ENCODE data around the gene SSBP1. TPM values are rescaled to one million over a fixed set of nuclear protein-coding genes. Genes with fewer than 3 reads are reported as not detected.

The SSBP1 gene
- total and polyA plus RNA-seq, 4 experiments from 2014 or later, result 88.2 to 366 (median 203) TPM

DNA sequence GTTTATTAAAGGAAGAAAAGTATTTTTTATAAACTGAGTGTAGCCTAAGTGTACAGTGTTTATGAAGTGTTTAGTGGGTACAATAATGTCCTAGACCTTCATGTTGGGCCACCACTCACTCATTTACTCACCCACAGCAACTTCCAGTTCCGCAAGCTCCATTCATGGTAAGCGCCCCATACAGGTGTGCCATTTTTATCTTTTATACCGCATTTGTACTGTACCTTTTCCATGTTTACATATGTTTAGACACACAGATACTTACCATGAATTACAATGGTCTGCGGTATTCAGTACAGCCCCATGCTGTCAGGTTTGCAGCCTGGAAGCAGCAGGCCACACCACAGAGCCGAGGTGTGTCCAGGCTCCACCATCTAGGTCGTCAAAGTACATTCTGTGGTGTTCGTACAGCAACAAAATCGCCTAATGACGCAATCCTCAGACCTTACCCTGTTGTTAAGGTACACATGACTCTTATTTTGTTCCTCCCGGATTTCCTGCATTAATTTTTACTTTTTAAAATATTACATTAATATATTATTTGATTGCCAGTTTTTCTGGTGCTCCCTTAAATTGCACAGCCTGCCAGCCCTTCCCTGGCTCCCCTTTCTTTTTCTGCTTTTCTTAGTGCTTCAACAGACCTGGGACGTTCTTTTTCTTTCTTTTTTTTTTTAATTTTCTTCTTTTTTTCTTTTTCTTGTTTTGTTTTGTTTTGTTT is 881 bp upstream of the SSBP1 start:
- peak overlapping the region; percentile 67 to 95 for H3K4me3 ChIP-seq (ENCODE audit: low read length in 2 of 2)
- H3K36me3 Mint-ChIP-seq, result peaks cover 21 to 34% of the 10 kb centered on the region in 2 donors

DNA sequence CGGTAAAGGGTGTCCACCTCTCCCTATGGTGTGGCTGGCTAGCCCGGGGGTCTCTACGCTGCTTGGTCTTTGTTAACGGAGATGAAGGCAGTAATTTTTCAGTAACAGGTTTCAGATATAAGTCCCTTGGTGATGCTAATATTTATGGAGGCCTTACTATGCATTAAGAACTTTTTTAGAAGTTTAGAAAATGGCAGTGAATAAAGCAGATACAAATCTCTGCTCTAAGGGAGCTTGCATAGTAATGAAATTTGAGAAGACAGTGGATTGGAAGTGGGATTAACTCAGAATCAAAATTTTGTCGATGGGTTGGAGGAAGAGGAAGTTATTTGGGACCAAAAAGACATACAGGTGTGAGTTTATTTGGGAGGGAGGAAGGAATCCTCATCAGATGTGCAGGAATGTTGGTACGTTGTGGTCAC is 445 bp downstream of the SSBP1 start:
- Mint-ChIP-seq H3K4me1 (peaks cover 29 to 65% (median 38%) of the 10 kb centered on the region in 4 donors), H3K9me3 (no peaks in the 10 kb centered on the region), H3K27me3 (no peaks in the 10 kb centered on the region), H3K27ac (peak overlapping the region; percentile 96 to 99 (median 99)), H3K4me3 (peak overlapping the region; percentile 98 to 100 (median 99)), H3K36me3 (peaks cover 32 to 46% of the 10 kb centered on the region in 2 donors)
- Histone ChIP-seq H3K27me3 (ENCODE audit: insufficient read depth, low read length) (no peaks in the 10 kb centered on the region), H3K4me1 (ENCODE audit: insufficient read depth, low read length) (peaks cover 36% of the 10 kb centered on the region), H3K4me3 (ENCODE audit: low read length in 2 of 2) (peak overlapping the region; percentile 94 to 95), H3K9me3 (ENCODE audit: control insufficient read depth in 1 of 2, low read length in 2 of 2) (no peaks in the 10 kb centered on the region), H3K36me3 (ENCODE audit: insufficient read depth, low read length) (peaks cover 34% of the 10 kb centered on the region), H3K27ac (ENCODE audit: low read depth, low read length) (peak overlapping the region; percentile 85)
- no peak for DNase-seq
- ChIA-PET CTCF (ENCODE audit: partially characterized antibody) (interaction anchor here (0.7 to 6.0 kb wide), 17 partner anchors 9 to 723 kb away, joined by 3 to 74 read pairs (median 5); partner anchors contain the start of genes AGK, DENND11, MRPS33 and WEE2), POLR2A (ENCODE audit: partially characterized antibody) (interaction anchor here (0.7 to 3.7 kb wide), 18 partner anchors 10 to 1260 kb away, joined by 3 to 89 read pairs (median 4); partner anchors contain the start of genes AGK, DENND11 and MRPS33)
- intact Hi-C loops (cut with micrococcal nuclease), result loop anchor here (1.0 to 10.0 kb wide), 7 partner anchors 37 to 1624 kb away; partner anchors contain the start of genes AGK, BRAF, FAM131B and MKRN1

More for the DNA sequence above, 881 bp upstream of the SSBP1 start:
- Histone ChIP-seq H3K27me3 (ENCODE audit: insufficient read depth, low read length) (no peaks in the 10 kb centered on the region), H3K9me3 (ENCODE audit: control insufficient read depth in 1 of 2, low read length in 2 of 2) (no peaks in the 10 kb centered on the region), H3K27ac (ENCODE audit: low read depth, low read length) (peak overlapping the region; percentile 85), H3K36me3 (ENCODE audit: insufficient read depth, low read length) (peaks cover 21% of the 10 kb centered on the region), H3K4me1 (ENCODE audit: insufficient read depth, low read length) (peaks cover 36% of the 10 kb centered on the region)
- Mint-ChIP-seq H3K27ac (peak overlapping the region; percentile 96 to 99 (median 99)), H3K4me3 (peak overlapping the region; percentile 98 to 100 (median 99)), H3K9me3 (no peaks in the 10 kb centered on the region), H3K4me1 (peaks cover 23 to 55% (median 36%) of the 10 kb centered on the region in 4 donors), H3K27me3 (no peaks in the 10 kb centered on the region)
- ChIA-PET POLR2A (ENCODE audit: partially characterized antibody) (interaction anchor here (0.9 to 3.7 kb wide), 17 partner anchors 8 to 723 kb away, joined by 3 to 89 read pairs (median 5); partner anchors contain the start of genes AGK, DENND11, MRPS33 and TAS2R3), CTCF (ENCODE audit: partially characterized antibody) (interaction anchor here (0.6 to 6.0 kb wide), 21 partner anchors 9 to 825 kb away, joined by 3 to 74 read pairs (median 5); partner anchors contain the start of genes AGK, DENND11, MRPS33 and WEE2)
- intact Hi-C loops (cut with micrococcal nuclease), result loop anchor here (5.0 to 10.0 kb wide), 2 partner anchors 1042 to 1625 kb away; partner anchors contain the start of genes FAM131B and NDUFB2
- peak; percentile 36 to 58 (median 47) for DNase-seq

DNA sequence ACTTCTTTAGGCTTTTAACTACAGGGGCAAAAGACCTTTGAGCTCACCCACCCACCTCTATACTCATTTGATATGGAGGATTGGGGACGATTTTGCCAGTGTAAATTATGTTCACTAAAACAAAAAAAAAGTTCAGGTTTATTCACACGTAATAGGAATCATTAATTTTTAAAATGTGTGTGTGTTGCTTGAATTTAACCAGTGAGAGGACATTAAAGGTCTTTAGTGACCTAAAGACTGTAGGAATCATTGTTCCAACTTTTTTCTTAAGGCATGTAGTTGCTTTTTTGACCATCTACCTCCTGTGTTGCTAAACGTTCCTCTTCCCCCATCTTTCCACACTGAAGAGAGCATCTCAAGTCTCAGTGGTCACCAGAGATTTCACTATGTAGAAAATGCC is 1.1 kb downstream of the SSBP1 start:
- Mint-ChIP-seq H3K27me3 (no peaks in the 10 kb centered on the region), H3K4me1 (peaks cover 29 to 67% (median 38%) of the 10 kb centered on the region in 4 donors), H3K27ac (peak overlapping the region; percentile 31 to 96 (median 82)), H3K4me3 (peak overlapping the region; percentile 81 to 100 (median 99)), H3K36me3 (peaks cover 38 to 53% of the 10 kb centered on the region in 2 donors), H3K9me3 (no peaks in the 10 kb centered on the region)
- no peak overlapping the region for H3K4me3 ChIP-seq (ENCODE audit: low read length in 2 of 2)
- intact Hi-C loops (cut with micrococcal nuclease), result loop anchor here (2.0 to 10.0 kb wide), 3 partner anchors 1044 to 1623 kb away; partner anchors contain the start of genes FAM131B, MKRN1 and NDUFB2
- DNase-seq, result no peak
- ChIA-PET CTCF (ENCODE audit: partially characterized antibody) (interaction anchor here (1.2 to 6.0 kb wide), 7 partner anchors 13 to 189 kb away, joined by 3 to 74 read pairs (median 6); partner anchors contain the start of gene WEE2), POLR2A (ENCODE audit: partially characterized antibody) (interaction anchor here (1.1 to 3.7 kb wide), 5 partner anchors 15 to 725 kb away, joined by 3 to 89 read pairs (median 13); partner anchors contain the start of genes DENND11 and MRPS33)
- peaks cover 40% of the 10 kb centered on the region for H3K36me3 ChIP-seq (ENCODE audit: insufficient read depth, low read length)
- no peaks in the 10 kb centered on the region for H3K9me3 ChIP-seq (ENCODE audit: control insufficient read depth in 1 of 2, low read length in 2 of 2)
- peaks cover 36% of the 10 kb centered on the region for H3K4me1 ChIP-seq (ENCODE audit: insufficient read depth, low read length)
- peak overlapping the region; percentile 85 for H3K27ac ChIP-seq (ENCODE audit: low read depth, low read length)
- no peaks in the 10 kb centered on the region for H3K27me3 ChIP-seq (ENCODE audit: insufficient read depth, low read length)

DNA sequence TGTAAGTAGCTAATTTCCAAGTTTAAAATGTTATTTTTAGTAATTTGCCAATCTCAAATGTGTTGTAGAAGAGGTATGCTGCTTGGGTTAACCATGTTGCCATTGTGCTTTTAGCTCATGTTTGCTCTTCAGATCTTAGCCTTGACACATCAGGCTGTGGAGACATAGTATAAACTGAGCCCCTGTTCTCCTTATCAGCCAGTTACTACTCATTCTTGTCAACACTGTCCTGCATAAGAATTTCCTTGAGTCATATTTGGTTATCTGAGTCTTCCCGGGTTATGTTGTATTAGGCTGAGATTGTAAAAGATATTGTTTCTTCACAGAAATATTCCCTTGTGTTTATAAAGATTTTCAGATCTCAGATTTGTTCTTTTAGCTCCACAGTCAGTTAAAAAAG is 4.1 kb downstream of the SSBP1 start:
- ChIA-PET POLR2A (ENCODE audit: partially characterized antibody) (no interaction called here), CTCF (ENCODE audit: partially characterized antibody) (no interaction called here)
- Histone ChIP-seq H3K4me1 (ENCODE audit: insufficient read depth, low read length) (peaks cover 30% of the 10 kb centered on the region), H3K4me3 (ENCODE audit: low read length in 2 of 2) (no peak overlapping the region), H3K27ac (ENCODE audit: low read depth, low read length) (no peak overlapping the region), H3K36me3 (ENCODE audit: insufficient read depth, low read length) (peaks cover 63% of the 10 kb centered on the region), H3K27me3 (ENCODE audit: insufficient read depth, low read length) (no peaks in the 10 kb centered on the region), H3K9me3 (ENCODE audit: control insufficient read depth in 1 of 2, low read length in 2 of 2) (no peaks in the 10 kb centered on the region)
- Mint-ChIP-seq H3K27me3 (no peaks in the 10 kb centered on the region), H3K36me3 (peaks cover 48 to 72% of the 10 kb centered on the region in 2 donors), H3K4me1 (peaks cover 27 to 59% (median 36%) of the 10 kb centered on the region in 4 donors), H3K27ac (peak overlapping the region in 2 of 7 donors; percentile 20 to 47), H3K9me3 (no peaks in the 10 kb centered on the region), H3K4me3 (no peak overlapping the region)
- intact Hi-C loops (cut with micrococcal nuclease), result no loop called here
- no peak for DNase-seq

DNA sequence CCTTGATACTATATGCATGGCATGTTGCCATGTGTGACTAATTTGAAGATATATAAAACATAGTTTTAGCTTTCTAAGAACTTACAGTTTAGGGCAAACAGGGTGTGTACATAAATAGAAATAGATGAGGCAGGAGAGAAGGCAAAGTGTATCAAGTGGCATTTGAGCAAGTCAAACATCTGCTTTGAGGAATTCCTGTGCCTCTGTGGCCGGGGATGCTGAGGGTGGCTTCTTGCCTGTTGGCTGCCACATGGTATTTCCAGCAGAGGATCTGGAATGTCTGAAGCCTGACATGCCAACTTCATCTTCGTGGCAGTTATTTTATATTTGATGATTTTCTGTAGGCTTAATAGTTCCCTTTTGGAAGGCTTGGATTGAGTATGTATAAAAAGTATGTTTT is 6.0 kb downstream of the SSBP1 start:
- DNase-seq, result no peak
- no peaks in the 10 kb centered on the region for H3K27me3 Mint-ChIP-seq
- no peaks in the 10 kb centered on the region for H3K9me3 Mint-ChIP-seq
- peaks cover 54 to 71% of the 10 kb centered on the region in 2 donors for H3K36me3 Mint-ChIP-seq
- Histone ChIP-seq H3K36me3 (ENCODE audit: insufficient read depth, low read length) (peaks cover 72% of the 10 kb centered on the region), H3K4me3 (ENCODE audit: low read length in 2 of 2) (no peak overlapping the region), H3K27me3 (ENCODE audit: insufficient read depth, low read length) (no peaks in the 10 kb centered on the region), H3K9me3 (ENCODE audit: control insufficient read depth in 1 of 2, low read length in 2 of 2) (no peaks in the 10 kb centered on the region), H3K27ac (ENCODE audit: low read depth, low read length) (no peak overlapping the region), H3K4me1 (ENCODE audit: insufficient read depth, low read length) (peaks cover 21% of the 10 kb centered on the region)
- intact Hi-C loops (cut with micrococcal nuclease), result no loop called here
- no peak overlapping the region for H3K4me3 Mint-ChIP-seq
- POLR2A ChIA-PET (ENCODE audit: partially characterized antibody), result no interaction called here
- H3K27ac Mint-ChIP-seq, result peak overlapping the region in 1 of 7 donors; percentile 13
- H3K4me1 Mint-ChIP-seq, result peaks cover 19 to 41% (median 21%) of the 10 kb centered on the region in 4 donors
- CTCF ChIA-PET (ENCODE audit: partially characterized antibody), result interaction anchor here (1.4 kb wide), 1 partner anchor 10 kb away, joined by 4 read pairs; no protein-coding TSS in a partner anchor

DNA sequence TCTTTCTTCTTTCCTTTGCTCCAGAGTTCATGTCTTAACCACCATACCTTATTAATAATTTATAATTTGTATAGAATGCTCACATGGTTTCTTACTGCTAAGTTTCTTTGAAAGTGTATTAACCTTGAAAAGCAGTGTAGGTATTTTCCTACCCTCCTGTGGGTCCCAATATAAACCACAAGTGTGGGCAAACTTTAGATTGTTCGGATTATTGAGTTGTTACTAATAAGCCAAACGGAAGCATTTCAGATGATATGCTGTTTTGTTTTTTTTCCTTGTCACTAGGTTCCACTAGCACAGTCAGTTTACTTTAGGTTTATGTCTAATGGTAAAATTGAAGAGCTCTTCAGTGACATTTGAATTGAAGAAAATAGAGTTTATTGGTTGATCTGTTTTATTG is 10.2 kb downstream of the SSBP1 start:
- no peak for DNase-seq
- intact Hi-C loops (cut with micrococcal nuclease), result no loop called here
- Histone ChIP-seq H3K9me3 (ENCODE audit: control insufficient read depth in 1 of 2, low read length in 2 of 2) (peaks cover 0 to 10% of the 10 kb centered on the region in 2 donors), H3K4me3 (ENCODE audit: low read length in 2 of 2) (no peak overlapping the region), H3K27ac (ENCODE audit: low read depth, low read length) (no peak overlapping the region), H3K4me1 (ENCODE audit: insufficient read depth, low read length) (no peaks in the 10 kb centered on the region), H3K27me3 (ENCODE audit: insufficient read depth, low read length) (no peaks in the 10 kb centered on the region), H3K36me3 (ENCODE audit: insufficient read depth, low read length) (peaks cover 75% of the 10 kb centered on the region)
- H3K4me3 Mint-ChIP-seq, result no peak overlapping the region
- H3K9me3 Mint-ChIP-seq, result peaks cover 0 to 35% (median 25%) of the 10 kb centered on the region in 8 donors
- H3K36me3 Mint-ChIP-seq, result peaks cover 68 to 76% of the 10 kb centered on the region in 2 donors
- no peaks in the 10 kb centered on the region for H3K27me3 Mint-ChIP-seq
- ChIA-PET CTCF (ENCODE audit: partially characterized antibody) (interaction anchor here (1.8 kb wide), 1 partner anchor 10 kb away, joined by 5 read pairs; the partner anchor contains the start of gene SSBP1), POLR2A (ENCODE audit: partially characterized antibody) (no interaction called here)
- H3K4me1 Mint-ChIP-seq, result peaks cover 0 to 5% (median 3%) of the 10 kb centered on the region in 4 donors
- no peak overlapping the region for H3K27ac Mint-ChIP-seq

Measured in CD4-positive, alpha-beta memory T cell (primary cell).